Stimulated activated CD8-positive, alpha-beta memory T cell treated with anti-CD3 and anti-CD28 coated beads, Interleukin-2, amount 100 ng/mL, for 1 hour (primary cell): Measurements from ENCODE around the gene KCNQ1.

Experiments
- DNase-seq, 2 donors: peaks; one replicate each; pipeline ENCODE4 v3.0.0-alpha.2; 2020; ENCODE audit warnings: low read depth in 2 of 2

KCNQ1 gene

GRCh38 chr11:2511421-2512369 lies 66.9 kb downstream of the KCNQ1 start:
- no peak for DNase-seq

DNA sequence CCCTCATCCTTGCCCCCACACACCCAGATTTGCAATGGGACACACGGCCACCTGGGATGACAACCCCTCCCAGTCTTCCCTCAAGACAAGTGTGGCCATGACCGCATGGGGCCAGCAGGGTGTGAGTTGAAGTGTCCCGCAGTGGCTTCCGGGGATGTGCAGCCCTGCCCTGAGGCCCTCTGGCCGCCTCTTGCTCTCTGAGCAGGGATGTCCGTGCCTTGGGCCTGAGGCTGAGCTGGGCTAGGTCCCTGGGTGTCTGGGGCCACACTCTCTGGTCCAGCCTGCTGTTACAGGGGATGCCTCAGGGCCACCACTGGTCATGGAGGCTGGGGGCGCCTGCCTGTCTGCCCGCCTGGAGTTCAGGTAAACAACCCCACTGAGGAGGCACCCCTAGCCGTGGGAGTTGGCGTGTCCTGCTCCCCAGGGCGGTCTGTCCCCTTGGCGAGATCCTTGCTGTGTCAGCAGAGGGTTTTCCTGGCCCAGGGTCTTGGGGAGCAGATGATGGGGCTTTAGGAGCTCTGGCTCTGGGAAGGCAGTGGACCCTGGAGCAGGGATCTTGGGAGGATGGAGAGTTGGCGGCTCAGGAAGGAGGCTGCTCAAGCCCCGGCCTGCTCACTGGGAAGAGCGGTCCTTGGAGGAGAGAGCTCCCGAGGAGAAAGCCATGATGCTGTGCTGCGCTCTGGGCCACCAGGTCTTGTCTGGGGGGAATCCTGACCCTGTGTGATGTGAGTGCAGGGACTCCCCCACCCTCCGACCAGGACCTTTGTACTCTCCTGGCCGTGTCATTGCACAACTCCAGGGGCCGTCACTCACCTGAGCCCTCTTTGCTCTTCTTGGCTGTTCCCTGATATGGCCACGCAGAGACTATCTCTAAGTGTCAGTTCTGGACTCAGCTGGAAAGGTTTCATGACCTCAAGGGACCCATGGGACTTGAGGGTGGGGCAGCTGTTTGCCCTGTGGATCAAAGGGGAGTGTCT lies 67.9 kb downstream of the KCNQ1 start:
- no peak for DNase-seq

GRCh38 chr11:2513441-2513840 lies 68.6 kb downstream of the KCNQ1 start:
- no peak for DNase-seq

DNA sequence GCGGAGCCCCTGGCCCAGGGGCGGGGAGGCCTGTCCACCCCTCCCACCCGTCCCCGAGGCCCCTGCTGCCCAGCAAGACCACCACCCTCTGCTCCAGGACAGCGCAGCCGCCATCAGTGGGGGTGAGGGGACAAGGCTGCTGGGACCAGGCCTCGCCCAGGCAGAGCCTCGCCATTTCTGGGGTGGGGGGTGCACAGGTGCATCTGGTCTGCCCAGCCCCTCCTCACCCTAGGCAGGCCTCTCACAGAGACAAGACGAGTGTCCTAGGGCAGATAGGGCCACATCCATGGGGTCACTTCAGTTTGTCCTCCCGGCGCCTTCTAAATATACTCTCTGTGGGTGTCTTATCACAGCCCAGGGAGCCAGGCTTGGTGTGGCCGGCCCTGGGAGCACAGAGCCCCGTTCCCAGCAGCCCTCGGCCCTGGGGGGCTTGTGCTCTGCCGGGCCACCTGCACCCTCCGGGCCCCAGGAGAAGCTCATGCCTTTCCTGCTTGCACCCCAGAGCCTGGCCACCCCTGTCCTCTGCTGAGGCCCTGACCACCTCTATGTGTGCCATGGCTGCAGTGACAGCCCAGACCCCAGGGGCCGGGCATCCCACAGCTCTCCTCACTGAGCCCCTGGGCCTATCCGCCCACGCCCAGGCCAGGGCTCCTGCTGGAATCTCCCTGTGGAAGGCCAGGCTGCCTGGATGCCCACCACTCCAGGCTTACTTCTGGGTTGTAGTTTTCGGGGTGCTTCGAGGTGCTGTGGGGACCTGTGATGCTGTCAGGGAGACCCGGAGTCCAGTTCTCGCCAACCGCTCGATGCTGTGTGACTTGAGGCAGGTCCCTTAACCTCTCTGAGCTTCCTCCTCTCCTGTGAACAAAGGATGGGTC lies 70.8 kb downstream of the KCNQ1 start:
- DNase-seq = no peak

DNA sequence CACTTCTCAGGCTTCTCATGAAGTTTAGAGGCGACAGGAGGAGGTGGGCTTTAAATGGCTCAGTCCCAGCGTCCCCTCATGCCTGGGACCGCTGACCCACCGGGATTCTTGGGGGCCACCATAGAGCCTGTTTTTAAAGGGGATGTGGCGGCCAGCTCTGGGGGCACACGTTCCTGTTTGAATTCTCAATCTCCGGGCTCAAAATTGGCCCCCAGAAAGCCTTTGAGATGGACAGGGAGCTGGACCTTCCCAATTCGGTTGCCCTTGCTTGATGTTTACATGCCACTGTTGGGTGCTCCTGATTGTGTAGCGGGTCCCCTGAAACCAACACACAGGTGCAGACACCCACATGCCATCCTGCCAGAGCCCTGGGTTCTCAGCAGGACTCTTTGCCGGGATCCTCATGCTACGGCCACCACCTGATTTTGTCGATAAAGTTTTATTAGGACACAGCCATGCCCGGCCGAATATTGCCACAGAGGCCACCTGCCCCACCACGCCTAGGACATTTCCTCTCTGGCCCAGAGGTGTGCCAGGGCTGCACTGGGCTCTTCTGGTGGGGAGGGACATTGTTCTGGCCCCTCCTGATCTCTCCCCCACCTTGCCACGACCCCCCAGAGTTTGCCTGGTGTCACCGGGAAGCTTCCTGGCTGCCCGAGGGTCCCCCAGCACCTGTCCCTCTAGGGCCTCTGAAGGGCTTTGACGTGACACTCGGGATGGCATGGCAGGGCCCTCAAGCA lies 71.6 kb downstream of the KCNQ1 start:
- no peak for DNase-seq

DNA sequence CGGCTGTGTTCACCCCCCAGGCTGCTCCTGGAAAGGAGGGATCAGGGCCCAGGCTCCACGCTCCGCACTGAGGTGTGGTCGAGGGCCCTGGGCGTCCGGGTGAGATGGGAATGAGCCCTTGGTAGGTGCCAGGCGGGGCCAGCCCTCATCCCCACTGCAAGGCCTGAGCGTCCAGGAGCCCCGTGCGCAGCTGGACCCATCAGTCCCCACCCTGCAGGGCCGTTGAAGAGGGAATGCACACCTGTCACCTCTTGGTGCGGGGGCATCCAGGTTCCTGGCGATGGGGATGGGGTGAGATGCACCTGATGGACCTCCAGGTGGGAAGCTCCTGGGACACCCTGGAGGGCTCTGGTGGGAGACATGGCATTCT lies 72.2 kb downstream of the KCNQ1 start:
- DNase-seq = no peak

GRCh38 chr11:2517386-2518064 lies 72.7 kb downstream of the KCNQ1 start:
- DNase-seq = no peak

DNA sequence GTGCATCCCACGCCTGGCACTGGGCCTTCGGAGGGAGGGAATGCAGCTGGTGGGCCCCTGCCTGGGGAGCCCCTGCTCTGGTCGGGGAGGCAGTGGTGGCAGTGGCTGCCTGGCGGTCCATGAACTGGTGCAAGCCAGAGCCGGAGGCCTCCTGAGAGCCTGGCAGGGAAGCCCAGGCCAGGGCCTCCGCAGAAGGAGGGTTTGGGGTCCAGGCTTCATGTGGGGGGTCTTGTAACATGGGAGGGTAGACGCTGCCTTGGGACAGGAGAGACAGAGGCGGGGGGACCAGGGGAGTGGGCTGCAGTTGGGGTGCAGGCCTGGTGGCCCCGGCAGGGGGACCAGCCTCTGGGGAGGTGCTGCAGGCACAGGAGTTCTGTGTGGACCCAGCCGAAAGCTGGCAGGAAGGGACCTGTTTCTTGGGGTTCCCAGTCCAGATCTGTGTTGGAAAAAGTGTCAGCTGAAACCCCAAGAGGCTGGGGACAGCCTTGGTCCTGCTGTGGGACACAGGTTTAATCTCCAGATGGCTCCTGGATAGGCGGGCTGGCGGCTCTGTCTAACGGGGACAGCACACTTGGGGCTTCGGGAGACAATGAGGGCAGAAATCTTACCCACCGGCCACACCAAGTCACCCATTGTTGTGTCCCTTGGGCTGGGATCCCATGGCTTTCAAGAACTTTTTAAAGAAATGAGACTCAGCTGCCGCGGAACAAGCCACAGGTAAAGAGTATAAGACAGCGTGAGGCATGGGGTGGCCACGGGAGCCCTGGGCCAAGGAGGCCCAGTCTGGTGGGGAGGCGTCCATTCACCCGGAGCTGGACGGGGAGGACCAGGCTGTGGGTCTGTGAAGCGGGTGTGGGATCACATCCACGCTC lies 73.5 kb downstream of the KCNQ1 start:
- DNase-seq = no peak

- no peak for DNase-seq
These were observed 74.2 kb downstream of the KCNQ1 start for GRCh38 chr11:2518983-2519340.

DNA sequence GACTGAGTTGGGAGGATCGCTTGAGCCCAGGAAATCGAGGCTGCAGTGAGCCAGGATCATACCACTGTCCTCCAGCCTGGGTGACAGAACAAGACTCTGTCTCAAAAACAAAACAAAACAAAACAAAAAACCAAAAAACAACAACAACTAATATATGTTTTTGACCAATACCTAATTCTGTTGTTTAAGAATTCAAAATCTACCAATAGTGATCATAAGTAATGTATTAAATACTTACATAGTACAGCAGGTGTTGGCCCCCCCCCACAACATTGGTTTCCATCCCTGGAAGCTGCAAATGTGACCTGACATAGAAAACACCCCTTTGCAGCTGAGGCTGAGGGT lies 74.7 kb downstream of the KCNQ1 start:
- no peak for DNase-seq

DNA sequence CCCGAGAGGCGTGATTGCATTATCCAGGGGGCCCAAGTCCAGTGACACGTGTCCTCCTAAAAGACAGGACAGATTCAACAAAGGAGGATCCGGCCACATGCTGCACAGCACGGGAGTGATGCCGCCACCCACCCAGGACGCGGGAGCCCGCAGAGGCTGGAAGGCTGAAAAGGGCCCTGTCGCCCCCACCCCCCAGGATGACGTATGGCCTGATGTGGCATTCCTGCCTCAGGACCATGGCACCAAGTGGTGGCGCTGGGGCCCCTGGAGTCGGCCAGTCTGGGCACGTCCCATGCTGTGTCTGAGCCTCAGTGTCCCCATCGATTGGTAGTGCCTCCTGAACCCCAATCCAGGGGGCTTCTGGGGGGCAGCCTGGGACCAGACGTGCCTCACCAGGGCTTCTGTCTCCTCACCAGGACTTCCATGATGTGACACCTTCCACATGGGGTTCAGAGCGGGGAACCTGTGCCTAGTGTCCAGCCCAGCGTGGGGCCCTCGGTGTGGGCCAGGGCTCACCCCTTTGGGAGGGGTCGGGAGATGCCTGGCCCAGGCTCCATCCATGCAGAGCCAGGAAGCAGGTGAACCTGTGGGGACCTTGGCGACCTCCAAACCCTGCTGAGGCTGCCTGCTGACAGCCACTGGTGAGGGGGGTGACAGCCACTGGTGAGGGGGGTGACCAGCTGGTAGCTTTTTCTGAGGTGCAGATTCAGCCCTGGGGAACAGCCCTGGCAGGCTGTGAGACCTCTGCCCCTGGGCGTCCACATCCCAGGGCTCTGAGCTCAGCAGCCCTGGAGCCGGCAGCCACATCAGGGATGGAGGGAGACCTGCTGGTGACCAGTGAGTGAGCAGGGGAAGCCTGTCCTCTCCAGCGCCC lies 75.3 kb downstream of the KCNQ1 start:
- no peak for DNase-seq

- DNase-seq = no peak
These were observed 75.9 kb downstream of the KCNQ1 start for GRCh38 chr11:2520736-2521035.

GRCh38 chr11:2521081-2521732 lies 76.4 kb downstream of the KCNQ1 start:
- no peak for DNase-seq

- no peak for DNase-seq
These were observed 77.2 kb downstream of the KCNQ1 start for GRCh38 chr11:2521733-2522630.

GRCh38 chr11:2522631-2523255 lies 77.9 kb downstream of the KCNQ1 start:
- no peak for DNase-seq

GRCh38 chr11:2523821-2524391 lies 79.1 kb downstream of the KCNQ1 start:
- no peak for DNase-seq
